Neural cell (in vitro differentiated cells): ENCODE measurements around the gene UNC119B.

ENCODE experiments used
- EZH2 ChIP-seq: fragments of 200-600, 300-800 bp; shearing (Covaris generic), sonication (generic); IDR thresholded peaks from 2 replicates; pipeline ENCODE4 v1.6.1; 2014; ENCODE audit warnings: antibody characterized with exemption, low read length, borderline replicate concordance, mild to moderate bottlenecking; ENCODE audit not compliant: insufficient read depth, poor library complexity, severe bottlenecking
- SMC3 ChIP-seq: fragments of 450-650 bp; conservative IDR thresholded peaks from 2 replicates; pipeline ENCODE4 v1.6.1; 2014; ENCODE audit warnings: antibody characterized with exemption, mild to moderate bottlenecking, moderate library complexity; ENCODE audit not compliant: poor library complexity
- TF ChIP-seq, protein P1 (sequence below): fragments of 450-650 bp; IDR thresholded peaks from 2 replicates; pipeline ENCODE4 v1.5.1; 2014; ENCODE audit warnings: antibody characterized with exemption, mild to moderate bottlenecking, moderate library complexity; ENCODE audit not compliant: poor library complexity, severe bottlenecking

DNA sequence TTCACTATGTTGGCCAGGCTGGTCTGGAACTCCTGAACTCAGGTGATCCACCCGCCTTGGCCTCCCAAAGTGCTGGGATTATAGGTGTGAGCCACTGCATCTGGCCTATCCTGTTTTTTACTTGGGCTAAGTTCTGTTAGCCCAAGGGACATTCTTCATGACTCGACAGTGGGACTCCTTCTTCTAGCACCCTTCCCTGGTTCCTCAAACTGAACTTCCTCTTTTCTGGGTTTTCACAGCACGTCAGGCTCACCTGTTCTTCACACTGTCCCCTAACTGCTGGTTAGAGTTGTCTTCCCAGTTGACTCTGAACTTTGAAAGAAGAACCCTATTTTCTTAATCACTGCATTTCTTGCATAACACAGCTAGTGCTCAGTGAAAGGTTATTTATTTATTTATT lies 47.4 kb upstream of the UNC119B start:
- TF ChIP-seq, protein P1, sequence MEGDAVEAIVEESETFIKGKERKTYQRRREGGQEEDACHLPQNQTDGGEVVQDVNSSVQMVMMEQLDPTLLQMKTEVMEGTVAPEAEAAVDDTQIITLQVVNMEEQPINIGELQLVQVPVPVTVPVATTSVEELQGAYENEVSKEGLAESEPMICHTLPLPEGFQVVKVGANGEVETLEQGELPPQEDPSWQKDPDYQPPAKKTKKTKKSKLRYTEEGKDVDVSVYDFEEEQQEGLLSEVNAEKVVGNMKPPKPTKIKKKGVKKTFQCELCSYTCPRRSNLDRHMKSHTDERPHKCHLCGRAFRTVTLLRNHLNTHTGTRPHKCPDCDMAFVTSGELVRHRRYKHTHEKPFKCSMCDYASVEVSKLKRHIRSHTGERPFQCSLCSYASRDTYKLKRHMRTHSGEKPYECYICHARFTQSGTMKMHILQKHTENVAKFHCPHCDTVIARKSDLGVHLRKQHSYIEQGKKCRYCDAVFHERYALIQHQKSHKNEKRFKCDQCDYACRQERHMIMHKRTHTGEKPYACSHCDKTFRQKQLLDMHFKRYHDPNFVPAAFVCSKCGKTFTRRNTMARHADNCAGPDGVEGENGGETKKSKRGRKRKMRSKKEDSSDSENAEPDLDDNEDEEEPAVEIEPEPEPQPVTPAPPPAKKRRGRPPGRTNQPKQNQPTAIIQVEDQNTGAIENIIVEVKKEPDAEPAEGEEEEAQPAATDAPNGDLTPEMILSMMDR, result no peak
- TF ChIP-seq EZH2 (no peak), SMC3 (no peak)
